ENCODE results near the gene POFUT2.

POFUT2 gene

DNA sequence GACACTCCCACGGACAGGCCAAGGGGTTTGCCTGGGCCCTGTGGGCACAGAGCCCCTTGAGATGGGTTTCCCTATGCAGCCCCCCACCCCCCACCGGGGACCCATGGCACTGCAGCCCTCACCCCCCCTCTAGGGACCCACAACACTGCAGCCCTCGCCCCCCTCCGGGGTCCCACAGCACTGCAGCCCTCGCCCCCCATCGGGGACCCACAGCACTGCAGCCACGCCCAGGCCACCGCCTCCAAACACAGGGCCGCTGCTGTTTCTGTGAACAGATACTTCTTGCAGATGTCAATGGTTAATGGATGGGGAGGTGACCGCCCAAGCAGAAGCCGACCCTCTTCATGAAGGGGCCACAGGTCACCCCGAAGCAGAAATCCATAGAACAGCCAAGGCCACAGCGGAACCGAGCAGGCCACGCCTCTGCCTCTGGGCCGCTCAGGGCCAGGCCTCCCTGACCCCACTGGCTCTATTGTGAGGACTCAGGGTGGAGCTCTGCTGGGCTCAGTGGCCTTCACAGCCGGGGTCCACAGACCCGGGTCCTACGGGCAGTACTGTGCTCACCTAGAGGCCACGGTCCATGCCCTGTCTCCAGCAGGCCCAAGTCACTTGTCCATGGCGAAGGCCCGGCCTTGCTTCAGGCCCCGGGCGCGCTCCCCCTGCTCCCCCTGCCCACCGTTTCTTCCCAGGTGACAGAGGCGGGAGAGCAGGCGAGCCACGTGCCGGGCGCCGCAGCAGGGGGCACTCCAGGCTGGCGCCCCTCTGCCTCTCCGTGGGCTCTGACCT is 4.1 kb upstream of the POFUT2 start:
- TF ChIP-seq, protein P1, sequence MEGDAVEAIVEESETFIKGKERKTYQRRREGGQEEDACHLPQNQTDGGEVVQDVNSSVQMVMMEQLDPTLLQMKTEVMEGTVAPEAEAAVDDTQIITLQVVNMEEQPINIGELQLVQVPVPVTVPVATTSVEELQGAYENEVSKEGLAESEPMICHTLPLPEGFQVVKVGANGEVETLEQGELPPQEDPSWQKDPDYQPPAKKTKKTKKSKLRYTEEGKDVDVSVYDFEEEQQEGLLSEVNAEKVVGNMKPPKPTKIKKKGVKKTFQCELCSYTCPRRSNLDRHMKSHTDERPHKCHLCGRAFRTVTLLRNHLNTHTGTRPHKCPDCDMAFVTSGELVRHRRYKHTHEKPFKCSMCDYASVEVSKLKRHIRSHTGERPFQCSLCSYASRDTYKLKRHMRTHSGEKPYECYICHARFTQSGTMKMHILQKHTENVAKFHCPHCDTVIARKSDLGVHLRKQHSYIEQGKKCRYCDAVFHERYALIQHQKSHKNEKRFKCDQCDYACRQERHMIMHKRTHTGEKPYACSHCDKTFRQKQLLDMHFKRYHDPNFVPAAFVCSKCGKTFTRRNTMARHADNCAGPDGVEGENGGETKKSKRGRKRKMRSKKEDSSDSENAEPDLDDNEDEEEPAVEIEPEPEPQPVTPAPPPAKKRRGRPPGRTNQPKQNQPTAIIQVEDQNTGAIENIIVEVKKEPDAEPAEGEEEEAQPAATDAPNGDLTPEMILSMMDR (conservative IDR thresholded peaks at IDR 0.05; ENCODE audit: low read depth, low read length) = no peak

GRCh38 chr21:45290948-45291612 is 3.4 kb upstream of the POFUT2 start:
- DNase-seq (ENCODE audit: low read depth) = peak; percentile 49
- TF ChIP-seq, protein P1 (conservative IDR thresholded peaks at IDR 0.05; ENCODE audit: low read depth, low read length) = no peak
- no peak overlapping the region for H3K4me3 ChIP-seq (ENCODE audit: low read depth, low read length)

More for the DNA sequence above, 4.1 kb upstream of the POFUT2 start:
- H3K4me3 ChIP-seq (ENCODE audit: low read depth, low read length) = no peak overlapping the region
- DNase-seq (ENCODE audit: low read depth) = no peak

DNA sequence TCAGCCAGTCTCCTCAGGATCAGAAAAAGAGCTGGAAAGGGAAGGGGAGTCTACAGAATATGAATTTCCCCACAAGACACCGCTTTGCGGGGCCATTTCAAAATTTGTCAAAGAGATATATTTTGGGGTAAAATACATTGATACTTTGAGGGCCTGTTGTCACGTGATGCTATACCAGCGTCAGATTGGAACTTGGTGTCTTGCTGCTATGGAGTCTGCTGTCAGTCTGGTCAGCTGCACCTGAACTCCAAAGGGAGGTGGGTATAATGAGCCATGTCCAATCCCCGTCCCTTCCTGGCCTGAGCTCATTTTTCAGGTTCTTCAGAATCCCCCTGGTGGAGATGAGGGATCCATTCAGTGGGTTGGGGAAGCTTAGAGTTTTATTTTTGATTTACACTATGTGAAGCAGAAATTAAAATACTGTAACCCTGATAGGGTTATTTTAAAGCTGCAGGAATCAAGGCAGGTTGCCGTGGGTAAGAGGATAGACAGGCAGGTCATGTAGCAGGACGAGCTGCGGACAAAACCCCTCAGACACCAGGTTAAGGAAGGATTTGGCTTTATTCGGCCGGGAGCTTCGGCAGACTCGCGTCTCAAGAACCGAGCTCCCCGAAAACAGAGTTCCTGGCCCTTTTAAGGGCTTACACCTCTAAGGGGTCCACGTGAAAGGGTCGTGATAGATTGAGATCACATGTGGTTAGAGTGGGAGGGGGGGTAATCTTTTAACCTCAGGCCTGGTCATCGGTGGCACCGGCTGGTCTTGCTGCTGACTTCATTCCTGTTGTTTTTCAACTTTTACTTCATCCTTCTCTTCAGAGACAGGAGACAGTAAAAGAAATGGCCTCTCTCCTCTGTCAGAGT is 2.2 kb upstream of the POFUT2 start:
- DNase-seq (ENCODE audit: low read depth) = peak; percentile 66
- TF ChIP-seq, protein P1 (conservative IDR thresholded peaks at IDR 0.05; ENCODE audit: low read depth, low read length) = peak; percentile 68
- H3K4me3 ChIP-seq (ENCODE audit: low read depth, low read length) = no peak overlapping the region

DNA sequence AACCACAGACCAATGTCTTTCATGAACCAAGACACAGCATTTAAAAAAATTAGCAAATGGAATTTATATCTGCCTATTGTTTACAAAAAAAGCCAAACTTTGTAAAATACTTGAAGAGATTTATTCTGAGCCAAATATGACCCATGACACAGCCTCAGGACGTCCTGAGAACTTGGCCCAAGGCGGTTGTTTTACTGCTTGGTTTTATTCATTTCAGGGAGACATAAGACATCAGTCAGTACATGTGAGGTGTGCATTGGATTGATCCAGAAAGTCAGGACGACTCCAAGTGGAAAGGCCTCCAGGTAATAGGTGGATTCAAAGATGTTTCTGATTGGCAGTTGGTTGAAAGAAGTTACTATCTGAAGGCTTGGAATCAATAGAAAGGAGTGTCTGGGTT is 1.4 kb upstream of the POFUT2 start:
- TF ChIP-seq, protein P1 (conservative IDR thresholded peaks at IDR 0.05; ENCODE audit: low read depth, low read length) = no peak
- H3K4me3 ChIP-seq (ENCODE audit: low read depth, low read length) = peak overlapping the region; percentile 91
- no peak for DNase-seq (ENCODE audit: low read depth)

- DNase-seq (ENCODE audit: low read depth) = no peak
- TF ChIP-seq, protein P1 (conservative IDR thresholded peaks at IDR 0.05; ENCODE audit: low read depth, low read length) = no peak
- peak overlapping the region; percentile 91 for H3K4me3 ChIP-seq (ENCODE audit: low read depth, low read length)
Measured at GRCh38 chr21:45288441-45288841, 746 bp upstream of the POFUT2 start.

DNA sequence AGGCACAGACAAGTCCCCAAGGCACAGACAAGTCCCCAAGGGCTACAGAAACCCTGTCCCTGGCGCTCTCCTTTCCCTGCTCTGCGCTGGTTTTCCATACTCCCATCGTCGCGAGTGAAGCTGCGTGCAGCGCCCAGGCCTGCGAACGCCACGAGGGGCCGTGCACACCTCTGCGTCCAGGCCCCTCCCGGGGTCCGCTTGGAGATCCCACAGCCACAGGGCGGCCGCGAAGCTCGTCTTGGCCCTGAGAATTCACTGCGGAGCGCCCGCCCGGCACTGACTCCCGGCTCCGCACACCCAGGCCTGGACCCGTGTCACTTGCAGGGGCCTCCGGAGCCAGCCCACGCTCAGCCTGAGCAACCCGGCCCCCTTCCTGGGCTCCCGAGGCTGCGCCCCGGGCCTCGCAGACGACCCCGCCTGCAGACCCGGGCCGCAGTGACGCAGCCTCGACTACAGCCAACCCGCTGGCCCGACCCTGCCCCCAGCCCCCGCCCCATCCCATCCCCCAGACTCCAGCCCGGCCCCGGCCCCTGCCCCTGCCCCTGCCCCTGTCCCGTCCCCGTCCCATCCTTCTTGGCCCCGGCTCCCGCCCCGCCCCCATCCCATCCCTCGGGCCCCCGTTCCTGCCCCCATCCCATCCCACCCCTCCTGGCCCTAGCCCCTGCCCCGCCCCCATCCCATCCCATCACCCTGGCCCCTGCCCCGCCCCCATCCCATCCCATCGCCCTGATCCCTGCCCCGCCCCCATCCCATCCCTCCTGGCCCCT is 841 bp downstream of the POFUT2 start:
- DNase-seq (ENCODE audit: low read depth) = no peak
- TF ChIP-seq, protein P1 (conservative IDR thresholded peaks at IDR 0.05; ENCODE audit: low read depth, low read length) = peak; percentile 9

More for the DNA sequence above, 841 bp downstream of the POFUT2 start:
- H3K4me3 ChIP-seq (ENCODE audit: low read depth, low read length) = peak overlapping the region; percentile 91

All from choroid plexus epithelial cell (primary cell).